Skeletal muscle satellite cell (primary cell): Measurements from ENCODE around the gene MTCH1.

Source experiments
- H3K27me3 ChIP-seq: 2 replicates; pipeline ENCODE4 v1.7.0; 2013; ENCODE audit warnings: low read length; ENCODE audit not compliant: control insufficient read depth, insufficient read depth
- H3K36me3 ChIP-seq: 2 replicates; pipeline ENCODE4 v1.7.0; 2013; ENCODE audit warnings: mild to moderate bottlenecking, control low read depth, low read length; ENCODE audit not compliant: insufficient read depth
- H3K4me1 ChIP-seq: 2 replicates; pipeline ENCODE4 v1.7.0; 2013; ENCODE audit warnings: low read length; ENCODE audit not compliant: control insufficient read depth, insufficient read depth
- H3K4me2 ChIP-seq: 2 replicates; pipeline ENCODE4 v1.7.0; 2013; ENCODE audit warnings: mild to moderate bottlenecking, low read length
- H3K4me3 ChIP-seq: 2 replicates; pipeline ENCODE4 v1.7.0; 2013; ENCODE audit warnings: low read length
- H3K9ac ChIP-seq: 2 replicates; pipeline ENCODE4 v1.7.0; 2013; ENCODE audit warnings: mild to moderate bottlenecking, low read depth, low read length, moderate library complexity
- H3K9me3 ChIP-seq: replicated peaks from 2 replicates; pipeline ENCODE4 v1.7.0; 2013; ENCODE audit warnings: mild to moderate bottlenecking, control low read depth, low read length

The MTCH1 gene

GRCh38 chr6:36963451-36964290 is 22.3 kb downstream of the MTCH1 start:
- Histone ChIP-seq H3K9ac (no peak overlapping the region), H3K9me3 (no peaks in the 10 kb centered on the region), H3K4me3 (no peak overlapping the region), H3K4me1 (peaks cover 15% of the 10 kb centered on the region), H3K36me3 (peaks cover 20% of the 10 kb centered on the region), H3K4me2 (no peak overlapping the region), H3K27me3 (no peaks in the 10 kb centered on the region)

GRCh38 chr6:36962874-36963273 is 23.1 kb downstream of the MTCH1 start:
- Histone ChIP-seq H3K4me3 (no peak overlapping the region), H3K27me3 (no peaks in the 10 kb centered on the region), H3K9ac (no peak overlapping the region), H3K9me3 (no peaks in the 10 kb centered on the region), H3K4me2 (no peak overlapping the region), H3K4me1 (peaks cover 15% of the 10 kb centered on the region), H3K36me3 (peaks cover 12% of the 10 kb centered on the region)

- Histone ChIP-seq H3K4me3 (no peak overlapping the region), H3K4me2 (no peak overlapping the region), H3K36me3 (peaks cover 2% of the 10 kb centered on the region), H3K9ac (no peak overlapping the region), H3K27me3 (no peaks in the 10 kb centered on the region), H3K9me3 (no peaks in the 10 kb centered on the region), H3K4me1 (peaks cover 15% of the 10 kb centered on the region)
Measured at GRCh38 chr6:36961441-36962435, 24.3 kb downstream of the MTCH1 start.

- peaks cover 6% of the 10 kb centered on the region for H3K27me3 ChIP-seq
- peaks cover 15% of the 10 kb centered on the region for H3K4me1 ChIP-seq
Measured at GRCh38 chr6:36959555-36960250, 26.3 kb downstream of the MTCH1 start.

GRCh38 chr6:36958775-36959554 is 27.0 kb downstream of the MTCH1 start:
- no peak overlapping the region for H3K4me3 ChIP-seq
- no peaks in the 10 kb centered on the region for H3K36me3 ChIP-seq
- peaks cover 6% of the 10 kb centered on the region for H3K27me3 ChIP-seq
- H3K9ac ChIP-seq: no peak overlapping the region
- H3K9me3 ChIP-seq: no peaks in the 10 kb centered on the region
- peaks cover 15% of the 10 kb centered on the region for H3K4me1 ChIP-seq
- H3K4me2 ChIP-seq: no peak overlapping the region

More at GRCh38 chr6:36959555-36960250, 26.3 kb downstream of the MTCH1 start:
- Histone ChIP-seq H3K4me2 (no peak overlapping the region), H3K36me3 (no peaks in the 10 kb centered on the region), H3K4me3 (no peak overlapping the region), H3K9ac (no peak overlapping the region), H3K9me3 (no peaks in the 10 kb centered on the region)

- H3K4me2 ChIP-seq: no peak overlapping the region
- no peaks in the 10 kb centered on the region for H3K9me3 ChIP-seq
- H3K27me3 ChIP-seq: peaks cover 6% of the 10 kb centered on the region
- H3K4me1 ChIP-seq: peaks cover 15% of the 10 kb centered on the region
- no peak overlapping the region for H3K4me3 ChIP-seq
- H3K36me3 ChIP-seq: no peaks in the 10 kb centered on the region
- no peak overlapping the region for H3K9ac ChIP-seq
Measured at GRCh38 chr6:36957773-36958271, 28.2 kb downstream of the MTCH1 start.

GRCh38 chr6:36956446-36956820 is 29.6 kb downstream of the MTCH1 start:
- H3K27me3 ChIP-seq: peaks cover 6% of the 10 kb centered on the region
- no peaks in the 10 kb centered on the region for H3K9me3 ChIP-seq
- no peaks in the 10 kb centered on the region for H3K36me3 ChIP-seq
- no peak overlapping the region for H3K4me2 ChIP-seq
- H3K9ac ChIP-seq: no peak overlapping the region
- H3K4me3 ChIP-seq: no peak overlapping the region
- peaks cover 19% of the 10 kb centered on the region for H3K4me1 ChIP-seq

- Histone ChIP-seq H3K9ac (no peak overlapping the region), H3K9me3 (no peaks in the 10 kb centered on the region), H3K36me3 (no peaks in the 10 kb centered on the region), H3K27me3 (peaks cover 6% of the 10 kb centered on the region), H3K4me3 (no peak overlapping the region), H3K4me1 (peaks cover 16% of the 10 kb centered on the region), H3K4me2 (no peak overlapping the region)
Measured at GRCh38 chr6:36955671-36956445, 30.1 kb downstream of the MTCH1 start.

- Histone ChIP-seq H3K9me3 (no peaks in the 10 kb centered on the region), H3K9ac (no peak overlapping the region), H3K36me3 (no peaks in the 10 kb centered on the region), H3K27me3 (peaks cover 6% of the 10 kb centered on the region), H3K4me3 (no peak overlapping the region), H3K4me2 (no peak overlapping the region), H3K4me1 (peaks cover 10% of the 10 kb centered on the region)
Measured at GRCh38 chr6:36955136-36955535, 30.9 kb downstream of the MTCH1 start.
